Sigmoid colon (tissue), 7 donors: Measurements from ENCODE around the gene MROH2A. TPM values are rescaled to one million over a fixed set of nuclear protein-coding genes. Genes with fewer than 3 reads are reported as not detected.

Experiments
- DNase-seq: peaks from one replicate; pipeline ENCODE4 v3.0.0-alpha.2; 2019
- H3K27ac ChIP-seq, 4 donors: fragments of 200-600 bp; sonication (generic); one replicate each; pipeline ENCODE4 v1.5.1; 2016 to 2019; ENCODE audit warnings: mild to moderate bottlenecking in 1 of 4
- H3K27me3 ChIP-seq, 3 donors: fragments of 200-600 bp; sonication (generic); one replicate each; pipeline ENCODE4 v1.5.1; 2019; ENCODE audit warnings: mild to moderate bottlenecking in 1 of 3
- H3K36me3 ChIP-seq, 4 donors: fragments of 200-600 bp; sonication (generic); one replicate each; pipeline ENCODE4 v1.5.1; 2016 to 2019
- H3K4me1 ChIP-seq, 4 donors: fragments of 200-600 bp; sonication (generic); one replicate each; pipeline ENCODE4 v1.5.1; 2017 to 2019
- H3K4me3 ChIP-seq, 4 donors: fragments of 200-600 bp; sonication (generic); one replicate each; pipeline ENCODE4 v1.5.1; 2017 to 2019; ENCODE audit warnings: mild to moderate bottlenecking in 2 of 4, moderate library complexity in 1 of 4
- H3K9me3 ChIP-seq, 4 donors: fragments of 200-600 bp in 3 of 4; sonication (generic) in 3 of 4; one replicate each; pipeline versions ENCODE4 v1.5.1 to v1.6.1; 2013 to 2019
- EP300 ChIP-seq, 4 donors: sonication (generic); formaldehyde crosslinking; IDR thresholded peaks; one replicate each; pipeline ENCODE4 v1.6.1; 2017; ENCODE audit warnings: antibody characterized with exemption in 4 of 4
- POLR2A ChIP-seq, 2 donors: fragments of 450-650 bp; IDR thresholded peaks; one replicate each; pipeline ENCODE4 v1.6.1; 2016; ENCODE audit warnings: antibody characterized with exemption in 2 of 2, mild to moderate bottlenecking in 2 of 2, moderate library complexity in 2 of 2
- POLR2AphosphoS5 ChIP-seq, 4 donors: sonication (generic); formaldehyde crosslinking; IDR thresholded peaks; one replicate each; pipeline ENCODE4 v1.6.1; 2017; ENCODE audit warnings: antibody characterized with exemption in 4 of 4
- WGBS, 2 donors: extraction: QIAGEN DNeasy Blood & Tissue Kit; methylation state at CpG; one replicate each; pipeline ENCODE4 v1.1.7; 2013; 5-methylcytosine and 5-hydroxymethylcytosine counted together
- intact Hi-C: fragments of 100-400 bp; cut with DNase I; formaldehyde crosslinking; loops from one replicate; pipeline ENCODE4 v1.15.1; 2023
- polyA plus RNA-seq, 3 donors: library from polyadenylated mRNA; stranded (reverse); fragments of 200-250 nt; gene quantifications; one replicate each; pipeline ENCODE4 v1.2.3, GENCODE V29; 2013
- total RNA-seq, 4 donors: library from RNA; depleted of rRNA; stranded (reverse); fragments of >200 nt; gene quantifications; one replicate each; pipeline ENCODE4 v1.1.0, GENCODE V29; 2016
- TF ChIP-seq, protein P1 (sequence below), 4 experiments: fragments of 450-650 bp in 3 of 4; fragments of 200-600 bp in 1 of 4; IDR thresholded peaks; one replicate each; pipeline ENCODE4 v1.5.1; 2016 to 2019; ENCODE audit warnings: antibody characterized with exemption in 4 of 4, mild to moderate bottlenecking in 3 of 4, moderate library complexity in 2 of 4
- donor health status: healthy with polysubstance abuse.
- donor health status: Bipolar disorder and iron deficiency.
- donor health status: healthy.

MROH2A gene
- total and polyA plus RNA-seq, 7 donors = 0.06 TPM; not detected in 6

GRCh38 chr2:233815861-233816260 is 37.7 kb downstream of the MROH2A start:
- no peaks in the 10 kb centered on the region for H3K4me1 ChIP-seq
- no peak overlapping the region for H3K27ac ChIP-seq
- intact Hi-C loops = no loop called here
- TF ChIP-seq POLR2AphosphoS5 (IDR thresholded peaks at IDR 0.05) (no peak), EP300 (IDR thresholded peaks at IDR 0.05) (no peak), POLR2A (IDR thresholded peaks at IDR 0.05) (no peak)
- TF ChIP-seq, protein P1, sequence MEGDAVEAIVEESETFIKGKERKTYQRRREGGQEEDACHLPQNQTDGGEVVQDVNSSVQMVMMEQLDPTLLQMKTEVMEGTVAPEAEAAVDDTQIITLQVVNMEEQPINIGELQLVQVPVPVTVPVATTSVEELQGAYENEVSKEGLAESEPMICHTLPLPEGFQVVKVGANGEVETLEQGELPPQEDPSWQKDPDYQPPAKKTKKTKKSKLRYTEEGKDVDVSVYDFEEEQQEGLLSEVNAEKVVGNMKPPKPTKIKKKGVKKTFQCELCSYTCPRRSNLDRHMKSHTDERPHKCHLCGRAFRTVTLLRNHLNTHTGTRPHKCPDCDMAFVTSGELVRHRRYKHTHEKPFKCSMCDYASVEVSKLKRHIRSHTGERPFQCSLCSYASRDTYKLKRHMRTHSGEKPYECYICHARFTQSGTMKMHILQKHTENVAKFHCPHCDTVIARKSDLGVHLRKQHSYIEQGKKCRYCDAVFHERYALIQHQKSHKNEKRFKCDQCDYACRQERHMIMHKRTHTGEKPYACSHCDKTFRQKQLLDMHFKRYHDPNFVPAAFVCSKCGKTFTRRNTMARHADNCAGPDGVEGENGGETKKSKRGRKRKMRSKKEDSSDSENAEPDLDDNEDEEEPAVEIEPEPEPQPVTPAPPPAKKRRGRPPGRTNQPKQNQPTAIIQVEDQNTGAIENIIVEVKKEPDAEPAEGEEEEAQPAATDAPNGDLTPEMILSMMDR (IDR thresholded peaks at IDR 0.05) = no peak
- no peak overlapping the region for H3K4me3 ChIP-seq
- no peaks in the 10 kb centered on the region for H3K36me3 ChIP-seq
- WGBS, 2 donors = 93% methylated on average over 6 of the region's 6 CpGs
- no peak for DNase-seq
- peaks cover 0 to 1% (median 0%) of the 10 kb centered on the region in 4 donors for H3K9me3 ChIP-seq
- no peaks in the 10 kb centered on the region for H3K27me3 ChIP-seq

DNA sequence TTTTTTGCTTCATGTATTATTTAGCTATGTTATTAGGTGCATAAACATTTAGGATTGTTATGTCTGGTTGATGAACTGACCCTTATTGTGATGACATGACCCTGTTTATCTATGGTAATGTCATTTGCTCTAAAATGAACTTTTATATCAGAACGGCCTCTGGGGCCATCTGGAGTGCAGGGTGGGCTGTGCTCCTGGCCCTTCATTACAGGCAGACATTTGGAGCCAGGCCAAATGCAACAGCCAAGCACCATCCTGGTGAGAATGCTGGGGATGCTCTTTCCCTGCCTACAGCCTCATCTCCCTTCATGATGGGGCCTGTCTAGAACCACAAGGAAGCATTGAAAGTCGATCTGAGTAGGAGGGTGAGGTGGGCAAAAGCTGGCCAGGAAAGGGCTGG is 38.2 kb downstream of the MROH2A start:
- Histone ChIP-seq H3K4me3 (no peak overlapping the region), H3K4me1 (no peaks in the 10 kb centered on the region), H3K9me3 (peaks cover 0 to 1% (median 0%) of the 10 kb centered on the region in 4 donors), H3K27me3 (no peaks in the 10 kb centered on the region), H3K27ac (no peak overlapping the region), H3K36me3 (no peaks in the 10 kb centered on the region)
- WGBS, 2 donors = 61 to 70% methylated on average over 2 of the region's 2 CpGs
- DNase-seq = peak; percentile 30
- intact Hi-C loops = no loop called here
- TF ChIP-seq, protein P1 (IDR thresholded peaks at IDR 0.05) = no peak
- TF ChIP-seq EP300 (IDR thresholded peaks at IDR 0.05) (no peak), POLR2A (IDR thresholded peaks at IDR 0.05) (no peak), POLR2AphosphoS5 (IDR thresholded peaks at IDR 0.05) (no peak)

DNA sequence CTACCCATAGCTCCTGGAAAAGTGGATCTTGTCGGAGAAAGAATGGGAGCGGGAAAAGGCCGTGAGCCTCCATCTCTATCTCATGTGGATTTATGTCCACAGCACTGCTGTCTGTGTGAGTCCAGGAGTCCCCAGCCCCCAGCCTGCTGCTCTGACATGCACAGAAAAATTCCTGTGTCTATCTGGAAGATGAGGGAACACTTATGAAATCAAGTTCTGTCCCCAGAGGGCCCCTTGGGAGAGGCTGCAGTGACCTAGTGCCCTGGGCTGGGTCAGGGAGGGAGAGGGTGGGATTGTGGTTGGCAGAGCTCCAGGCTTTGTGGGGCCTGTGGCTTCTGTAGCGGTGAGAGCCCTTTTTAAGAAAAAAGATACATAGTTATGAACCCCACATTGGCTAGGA is 38.6 kb downstream of the MROH2A start:
- Histone ChIP-seq H3K27me3 (no peaks in the 10 kb centered on the region), H3K36me3 (no peaks in the 10 kb centered on the region), H3K4me1 (no peaks in the 10 kb centered on the region), H3K4me3 (no peak overlapping the region), H3K9me3 (peaks cover 0 to 1% (median 0%) of the 10 kb centered on the region in 4 donors), H3K27ac (no peak overlapping the region)
- intact Hi-C loops = no loop called here
- TF ChIP-seq POLR2A (IDR thresholded peaks at IDR 0.05) (no peak), EP300 (IDR thresholded peaks at IDR 0.05) (no peak), POLR2AphosphoS5 (IDR thresholded peaks at IDR 0.05) (no peak)
- TF ChIP-seq, protein P1 (IDR thresholded peaks at IDR 0.05) = no peak
- DNase-seq = peak; percentile 32
- 82 to 87% methylated on average over 4 of the region's 4 CpGs for WGBS, 2 donors

- Histone ChIP-seq H3K27ac (no peak overlapping the region), H3K4me1 (no peaks in the 10 kb centered on the region), H3K36me3 (no peaks in the 10 kb centered on the region), H3K27me3 (no peaks in the 10 kb centered on the region), H3K9me3 (peaks cover 0 to 1% (median 0%) of the 10 kb centered on the region in 4 donors), H3K4me3 (no peak overlapping the region)
- intact Hi-C loops = no loop called here
- TF ChIP-seq, protein P1 (IDR thresholded peaks at IDR 0.05) = no peak
- TF ChIP-seq POLR2AphosphoS5 (IDR thresholded peaks at IDR 0.05) = no peak
- TF ChIP-seq POLR2A (IDR thresholded peaks at IDR 0.05) = no peak
- no peak for TF ChIP-seq EP300 (IDR thresholded peaks at IDR 0.05)
- WGBS, 2 donors = 81 to 82% methylated on average over 3 of the region's 3 CpGs
- DNase-seq = peak; percentile 39
Observed at GRCh38 chr2:233817361-233817911, 39.3 kb downstream of the MROH2A start.
